KG1 (cell line): ENCODE results near the gene SVEP1.
A peak's percentile ranks its signal among the peaks of the same experiment; 100 is the strongest.
"Not testable (repeated sequence)": the region's sequence is repeated elsewhere in the genome, so short reads cannot be mapped to it uniquely, and the experiment has no call there.

Source experiments
- DNase-seq: peaks from one replicate; lab custom pipeline; 2025; lab: John Stamatoyannopoulos, UW

Gene SVEP1

DNA sequence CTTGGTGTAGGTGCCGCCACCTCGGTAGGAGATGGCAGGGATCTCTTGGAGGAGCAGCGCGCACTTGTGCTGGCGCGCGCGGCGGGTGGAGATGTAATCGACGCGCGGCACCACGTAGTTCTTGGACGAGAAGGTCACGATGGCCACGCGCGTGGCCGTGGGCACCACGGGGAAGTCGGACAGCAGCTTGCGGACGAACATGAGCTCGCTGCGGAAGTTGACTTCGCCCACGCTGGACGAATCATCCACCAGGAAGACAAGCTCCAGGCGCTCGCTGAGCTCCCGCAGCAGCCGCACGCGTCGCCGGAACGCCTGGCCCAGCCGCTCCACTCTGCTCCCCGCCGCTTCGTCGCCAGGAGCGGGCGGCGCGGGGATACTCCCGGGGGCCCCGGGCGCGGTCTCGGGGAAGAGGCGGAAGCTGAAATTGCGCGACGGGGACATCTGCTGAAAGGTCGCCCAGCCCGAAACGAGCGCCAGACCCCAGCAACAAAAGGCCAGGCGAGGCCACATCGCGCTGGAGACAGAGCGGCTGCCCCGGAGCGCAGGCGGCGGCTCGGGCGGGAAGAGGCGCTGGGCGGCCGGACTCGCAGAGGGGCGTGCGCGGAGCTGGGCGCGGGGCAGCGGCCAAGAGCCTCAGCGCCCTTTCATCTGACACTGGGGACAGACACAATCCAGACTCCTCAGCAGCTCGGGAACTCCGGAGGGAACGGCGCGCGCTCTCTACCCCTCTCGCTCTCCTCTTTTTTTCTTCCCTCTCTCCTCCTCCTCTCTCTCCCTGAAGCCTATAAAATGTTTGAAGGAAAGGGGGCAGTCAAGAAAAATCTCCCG, at the start of gene SVEP1:
TSS of gene SVEP1 (minus strand) at position 708 of the 828 bp plus-strand sequence. CDS start at position 510, 198 bp downstream.
- DNase-seq = no peak

DNA sequence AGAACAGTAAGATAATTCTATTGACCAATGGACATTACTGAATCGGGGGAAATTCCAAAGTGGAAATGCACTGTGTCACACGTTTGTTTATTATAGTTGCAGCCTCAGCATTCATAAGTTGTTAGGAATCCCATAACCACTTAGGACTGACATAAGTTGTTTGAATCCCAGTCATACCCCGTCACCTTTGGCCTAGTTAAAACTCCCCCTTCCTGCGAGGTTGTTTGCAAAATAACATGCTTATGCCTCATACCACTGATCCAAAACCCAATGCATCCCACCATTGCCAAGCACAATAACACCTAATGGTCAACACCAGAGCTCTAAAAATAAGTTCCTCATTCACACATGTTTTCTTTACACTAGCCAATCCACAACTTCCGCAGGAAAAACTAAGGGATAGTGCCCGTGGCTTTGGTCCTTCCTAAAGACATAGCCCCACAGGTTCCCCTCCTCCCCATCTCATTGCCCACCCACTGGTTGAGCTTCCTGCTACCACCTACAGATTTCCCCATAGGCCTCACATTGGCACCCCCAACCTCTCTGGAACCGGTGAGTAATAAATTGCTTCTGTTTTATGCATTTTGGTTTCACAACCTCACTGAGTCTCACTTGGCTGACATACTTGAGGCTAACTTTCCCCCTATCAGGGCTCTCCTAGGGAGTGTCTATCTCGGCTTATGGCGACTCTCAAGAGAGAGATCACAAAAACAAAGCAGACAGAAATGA, 46.7 kb upstream of the SVEP1 start:
- no peak for DNase-seq

DNA sequence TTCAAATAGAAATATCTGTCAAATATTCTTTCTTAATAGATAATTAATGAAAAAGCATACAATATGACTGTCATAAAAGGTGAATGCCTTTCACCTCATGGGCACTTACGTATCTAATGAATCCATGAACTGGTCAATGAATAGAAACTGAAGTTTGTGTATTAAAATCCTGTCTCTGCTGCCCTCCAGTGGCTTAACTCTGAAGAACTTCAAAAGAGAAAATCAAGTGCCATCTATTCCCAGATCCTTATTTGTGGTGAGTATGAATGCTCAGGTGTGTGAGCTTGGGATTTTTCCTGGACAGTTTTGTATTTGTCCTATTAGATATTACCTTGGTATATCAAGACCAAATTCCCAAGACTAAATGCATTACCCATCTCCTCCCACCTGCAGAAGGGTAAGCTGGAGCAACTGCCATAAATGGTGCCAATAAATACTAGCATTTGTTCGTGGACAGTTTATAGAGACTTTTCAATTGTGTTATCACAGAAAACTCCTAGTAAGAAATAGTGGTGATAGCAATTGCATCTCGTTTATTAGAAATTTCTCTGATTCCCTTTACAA, 44.0 kb upstream of the SVEP1 start:
- peak; percentile 16 for DNase-seq

DNA sequence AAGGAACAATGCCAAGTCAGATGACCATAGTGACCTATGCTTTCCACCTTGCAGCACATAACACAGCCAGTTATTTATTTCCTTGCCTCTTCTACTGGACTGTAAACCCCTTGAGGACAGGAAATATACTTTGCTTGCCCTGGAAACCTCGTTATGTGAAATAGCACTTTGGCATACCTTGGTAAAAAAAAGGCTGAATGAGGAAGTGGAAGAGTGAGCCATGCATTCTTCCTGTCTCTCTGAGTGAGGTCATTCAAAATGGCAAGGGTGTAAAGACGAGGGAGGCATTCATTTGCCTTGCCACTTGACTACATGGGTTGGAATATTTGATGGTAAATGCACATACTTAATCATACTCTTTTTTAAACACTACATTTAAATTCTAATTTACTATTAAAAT, 42.8 kb upstream of the SVEP1 start:
- no peak for DNase-seq

DNA sequence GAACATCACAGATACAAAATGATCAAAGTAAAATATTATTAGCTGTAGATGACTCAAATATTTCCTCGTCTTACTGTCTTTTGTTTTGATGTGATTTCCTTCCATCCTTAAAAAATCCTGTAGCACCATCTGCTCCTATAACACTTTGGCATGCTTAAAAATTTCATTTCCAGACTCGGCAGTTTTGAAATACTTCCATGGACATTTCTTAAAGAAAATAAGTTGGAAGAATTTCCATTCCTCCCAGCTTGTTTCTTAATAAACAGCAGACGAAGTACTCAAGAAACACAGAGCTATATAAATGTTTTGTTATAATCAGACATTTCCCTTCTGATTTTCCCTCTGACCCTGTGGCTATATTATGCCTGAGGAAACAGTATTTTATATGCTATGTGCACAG, 41.2 kb upstream of the SVEP1 start:
- no peak for DNase-seq

DNA sequence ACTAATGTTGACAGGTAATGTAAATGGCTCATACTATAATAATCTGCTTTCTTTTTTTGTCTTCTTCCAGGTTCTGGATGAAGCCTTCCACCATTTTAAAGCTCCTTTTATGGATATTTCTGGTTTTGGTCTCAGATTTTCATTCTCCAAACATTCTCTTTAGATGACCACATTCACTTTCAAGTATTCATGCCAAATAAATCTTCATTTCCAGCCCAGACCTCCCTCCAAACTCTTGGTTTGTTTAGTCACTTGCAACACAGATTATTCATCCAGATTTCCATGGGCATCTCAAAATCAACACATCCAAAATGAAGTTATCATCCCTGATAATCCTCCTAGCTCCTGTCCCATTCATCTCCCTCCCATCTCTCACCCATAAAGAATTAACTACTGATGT, 40.3 kb upstream of the SVEP1 start:
- no peak for DNase-seq

DNA sequence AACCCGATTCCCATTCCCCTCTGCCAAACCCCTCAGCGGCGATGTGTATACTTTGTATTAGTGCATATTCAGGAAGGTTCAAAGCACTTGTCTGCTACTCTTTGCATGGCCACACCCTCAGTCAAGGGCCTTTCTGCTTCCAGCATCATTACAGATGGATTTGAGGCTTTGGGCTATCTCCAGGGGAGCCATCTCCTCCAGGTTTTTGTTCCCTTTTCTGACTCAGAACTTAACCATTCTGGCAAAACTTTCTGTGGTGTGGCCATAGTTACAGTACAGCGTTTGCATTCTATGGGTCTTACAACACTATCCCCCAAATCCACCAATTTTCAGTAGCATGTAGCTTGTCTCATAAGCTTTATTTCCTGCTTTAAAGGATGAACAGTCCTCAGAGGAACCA, 36.0 kb upstream of the SVEP1 start:
- DNase-seq = no peak

DNA sequence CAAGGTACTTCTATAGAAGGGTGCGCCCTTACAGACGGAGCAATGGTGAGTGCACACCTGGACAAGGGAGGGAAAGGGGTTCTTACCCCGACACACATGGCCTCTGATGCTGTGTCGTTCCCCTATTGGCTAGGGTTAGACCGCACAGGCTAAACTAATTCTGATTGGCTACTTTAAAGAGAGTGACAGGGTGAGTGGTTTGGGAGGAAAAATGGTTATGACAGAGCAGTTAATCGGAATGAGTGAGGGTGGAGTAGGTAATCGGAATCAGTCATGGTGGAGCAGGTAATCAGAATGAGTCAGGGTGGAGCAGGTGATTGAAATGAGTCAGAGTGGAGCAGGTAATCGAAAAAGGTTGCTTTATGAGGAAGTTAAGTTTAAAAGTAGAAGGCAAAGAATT, 35.0 kb upstream of the SVEP1 start:
- not testable (repeated sequence) for DNase-seq

DNA sequence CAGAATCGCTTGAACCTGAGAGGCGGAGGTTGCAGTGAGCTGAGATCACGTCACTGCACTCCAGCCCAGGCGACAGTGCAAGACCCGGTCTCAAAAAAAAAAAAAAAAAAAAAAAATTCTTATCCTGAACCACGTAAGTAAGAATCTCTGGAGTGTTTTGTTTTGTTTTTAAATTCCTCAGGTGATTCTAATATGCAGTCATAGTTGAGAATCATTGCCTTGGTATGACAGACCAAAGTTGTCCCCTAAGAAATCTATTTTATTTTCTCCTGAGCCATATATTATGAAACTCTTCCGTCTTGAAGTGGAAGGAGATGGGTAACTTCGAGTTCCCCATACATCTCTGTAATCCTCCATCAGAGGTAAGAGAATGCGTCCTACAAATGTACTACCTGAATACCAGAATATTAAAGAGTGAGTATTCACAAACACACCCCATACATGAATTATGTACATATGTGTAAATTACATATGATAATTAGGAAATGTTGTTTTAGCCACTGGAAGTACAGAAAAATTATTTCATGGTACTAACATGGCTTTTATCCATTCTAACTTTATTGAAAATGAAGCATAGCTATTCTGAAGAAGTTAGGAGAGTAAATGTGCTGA, 26.7 kb upstream of the SVEP1 start:
- no peak for DNase-seq

DNA sequence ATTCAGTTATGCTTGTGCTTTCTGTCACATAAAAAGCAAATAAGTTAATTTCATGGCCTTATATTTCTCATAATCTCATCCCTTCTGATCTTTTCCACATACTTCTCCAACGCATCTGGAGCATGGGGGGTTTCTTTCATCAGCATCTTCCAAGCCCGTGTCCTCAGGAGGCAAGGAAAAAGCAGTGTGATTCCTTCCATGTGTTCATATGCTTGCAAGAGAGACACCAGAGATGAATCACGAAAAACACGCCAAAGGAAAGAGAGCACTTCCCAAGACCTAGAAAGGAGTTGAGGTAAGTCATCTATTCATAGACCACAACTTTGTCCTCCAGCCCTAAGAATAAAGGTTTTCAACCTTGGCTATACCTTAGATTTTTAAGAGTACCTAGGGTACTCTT, 26.0 kb upstream of the SVEP1 start:
- no peak for DNase-seq

DNA sequence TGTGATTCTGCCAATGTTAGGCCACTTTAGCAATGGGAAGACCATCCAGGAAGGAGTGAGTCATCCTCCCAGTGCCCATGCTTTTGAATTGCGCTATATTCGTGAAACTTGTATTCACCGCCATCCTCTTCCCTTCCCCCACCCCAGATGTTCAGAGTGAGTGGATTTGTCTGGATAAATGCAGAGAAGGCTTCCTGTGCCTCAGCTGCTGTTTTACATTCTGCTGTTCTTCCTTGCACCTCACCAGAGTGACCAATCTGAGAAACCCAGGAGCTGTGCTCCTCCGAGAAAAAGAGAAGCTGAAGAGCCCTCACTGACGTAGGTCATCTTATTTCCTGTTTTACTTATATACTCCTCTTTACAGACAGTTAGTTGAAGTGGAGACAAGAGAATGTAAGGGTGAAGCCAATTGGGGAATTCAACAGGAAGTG, 24.6 kb upstream of the SVEP1 start:
- DNase-seq = no peak

DNA sequence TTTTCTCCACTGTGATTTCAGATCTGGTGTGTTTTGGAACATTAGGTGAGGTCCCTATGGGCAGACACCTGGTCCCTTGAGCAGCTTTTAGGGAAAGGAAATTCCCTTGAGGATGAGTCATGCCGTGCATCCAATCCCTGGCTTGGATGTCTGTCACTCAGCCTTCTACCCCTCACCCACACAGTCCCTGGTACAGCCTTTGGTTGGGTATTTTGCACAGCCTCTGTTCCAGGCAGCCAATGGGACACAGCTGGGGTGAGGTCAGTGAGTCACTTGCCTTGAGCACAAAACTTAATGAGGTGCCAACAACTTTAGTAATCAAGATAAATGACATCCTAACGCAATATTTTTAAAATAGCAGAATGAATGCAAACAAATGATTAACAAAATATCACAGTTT, 22.7 kb upstream of the SVEP1 start:
- DNase-seq = no peak

DNA sequence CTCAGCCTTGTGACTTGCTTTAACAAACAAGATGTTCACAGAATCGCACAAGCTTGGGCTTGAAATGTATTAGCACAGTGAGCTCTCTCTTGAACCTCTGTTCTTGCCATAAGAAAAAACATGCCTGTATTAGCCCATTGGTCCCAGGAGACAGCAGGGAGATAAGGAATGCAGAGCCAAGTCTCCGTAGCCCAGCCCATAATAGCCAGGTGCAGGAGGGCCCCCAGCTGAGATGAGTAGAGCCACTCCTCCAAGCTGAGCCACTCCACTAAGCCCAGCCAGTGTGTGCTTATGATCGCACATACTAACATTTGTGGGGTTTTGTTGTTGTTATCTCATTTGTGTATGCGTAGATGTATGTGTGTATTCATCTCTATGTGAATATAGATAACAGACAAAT, 21.6 kb upstream of the SVEP1 start:
- no peak for DNase-seq

DNA sequence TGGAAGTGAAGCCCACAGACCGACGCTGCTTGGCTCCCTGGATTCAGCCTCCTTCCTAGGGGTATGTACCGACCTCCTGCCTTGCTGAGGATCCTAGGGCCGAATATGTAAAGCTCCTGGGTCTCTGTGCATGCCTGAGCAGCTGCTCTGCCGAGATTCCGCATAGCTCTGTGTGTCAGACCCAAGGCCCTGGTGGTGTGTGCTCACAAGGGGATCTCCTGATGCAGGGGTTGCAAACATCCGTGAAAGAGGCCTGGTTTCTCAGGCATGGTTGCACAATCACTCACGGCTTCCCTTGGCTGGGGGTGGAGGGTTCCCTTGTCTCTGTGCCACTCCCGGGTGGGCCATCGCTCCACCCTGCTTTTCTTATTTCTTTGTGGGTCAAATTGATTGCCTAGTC, 19.9 kb upstream of the SVEP1 start:
- no peak for DNase-seq

DNA sequence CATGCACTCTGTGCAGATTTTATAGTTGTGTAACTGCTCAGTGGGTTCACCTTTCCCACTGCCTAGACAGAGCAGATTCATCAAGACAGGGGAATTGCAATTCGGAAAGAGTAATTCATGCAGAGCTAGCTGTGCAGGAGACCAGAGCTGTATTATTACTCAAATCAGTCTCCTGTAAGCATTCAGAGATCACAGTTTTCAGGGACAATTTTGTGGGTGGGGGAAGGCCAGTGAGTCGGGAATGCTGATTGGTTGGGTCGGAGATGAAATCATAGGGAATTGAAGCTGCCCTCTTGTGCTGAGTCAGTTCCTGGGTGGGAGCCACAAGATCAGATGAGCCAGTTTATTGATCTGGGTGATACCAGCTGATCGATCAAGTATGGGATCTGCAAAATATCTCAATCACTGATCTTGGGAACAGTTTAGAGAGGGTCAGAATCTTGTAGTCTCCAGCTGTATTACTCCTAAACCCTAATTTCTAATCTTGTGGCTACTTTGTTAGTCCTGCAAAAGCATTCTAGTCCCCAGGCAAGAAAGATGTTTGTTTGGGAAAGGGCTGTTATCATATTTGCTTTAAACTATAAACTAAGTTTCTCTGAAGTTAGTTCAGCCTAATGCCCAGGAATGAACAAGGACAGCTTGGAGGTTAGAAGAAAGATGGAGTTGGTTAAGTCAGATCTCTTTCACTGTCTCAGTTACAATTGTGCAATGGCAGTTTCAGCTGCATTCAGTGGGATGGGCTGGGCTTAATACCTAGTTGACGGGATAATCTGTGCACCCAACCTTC, 12.7 kb upstream of the SVEP1 start:
- DNase-seq = no peak

DNA sequence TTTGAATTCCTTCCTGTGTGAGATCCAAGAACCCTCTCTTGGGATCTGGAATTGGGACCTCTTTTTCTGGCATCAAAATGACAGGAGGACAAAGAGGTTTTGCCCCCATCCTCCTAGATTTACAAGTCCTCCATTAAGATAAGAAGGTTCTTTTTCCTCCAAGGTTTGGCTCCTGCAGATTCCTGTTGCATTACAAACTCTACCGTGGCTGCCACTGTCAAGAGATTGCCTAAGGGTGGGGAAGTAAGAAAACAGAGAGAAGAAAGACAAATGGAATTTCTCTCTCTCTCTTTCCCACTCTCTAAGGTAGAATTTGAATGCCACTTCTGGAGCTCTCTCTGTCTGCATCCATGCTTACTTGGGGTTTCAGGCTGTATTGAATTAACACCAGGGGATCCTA, 12.0 kb upstream of the SVEP1 start:
- DNase-seq = no peak

DNA sequence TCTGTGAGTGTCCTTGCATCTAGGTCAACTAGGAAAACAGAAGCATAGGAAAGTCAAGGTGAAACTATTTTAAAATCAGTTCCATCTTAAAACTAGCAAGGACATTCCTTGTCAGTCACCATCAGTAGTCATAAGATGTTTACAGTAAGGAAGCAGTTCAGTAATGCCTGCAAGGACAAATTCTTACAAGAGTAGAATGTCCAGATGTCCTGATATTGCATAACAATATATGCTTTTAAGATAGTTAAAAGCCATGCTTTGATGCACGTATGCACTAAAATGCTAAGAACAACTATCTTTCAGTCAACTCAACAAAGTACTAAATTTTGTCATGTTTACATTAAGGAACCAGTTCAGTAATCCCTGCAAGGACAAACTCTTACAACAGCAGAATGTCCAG, 11.3 kb upstream of the SVEP1 start:
- no peak for DNase-seq

DNA sequence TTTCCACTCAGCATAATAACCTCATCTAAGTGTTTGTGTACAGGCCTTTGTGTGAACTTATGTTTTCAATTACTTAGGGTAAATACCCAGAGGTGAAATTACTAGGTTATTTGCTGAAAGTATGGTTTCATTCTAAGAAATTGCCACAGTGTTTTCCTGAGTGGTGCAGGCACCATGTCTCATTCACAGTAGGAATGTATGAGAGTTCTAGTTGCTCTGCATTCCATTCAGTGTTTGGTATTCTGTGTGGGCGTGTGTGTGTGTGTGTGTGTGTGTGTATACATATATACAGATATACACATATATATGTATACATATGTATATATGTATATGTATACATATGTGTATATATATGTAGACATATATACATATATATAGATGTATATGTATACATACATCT, 8.8 kb upstream of the SVEP1 start:
- no peak for DNase-seq

DNA sequence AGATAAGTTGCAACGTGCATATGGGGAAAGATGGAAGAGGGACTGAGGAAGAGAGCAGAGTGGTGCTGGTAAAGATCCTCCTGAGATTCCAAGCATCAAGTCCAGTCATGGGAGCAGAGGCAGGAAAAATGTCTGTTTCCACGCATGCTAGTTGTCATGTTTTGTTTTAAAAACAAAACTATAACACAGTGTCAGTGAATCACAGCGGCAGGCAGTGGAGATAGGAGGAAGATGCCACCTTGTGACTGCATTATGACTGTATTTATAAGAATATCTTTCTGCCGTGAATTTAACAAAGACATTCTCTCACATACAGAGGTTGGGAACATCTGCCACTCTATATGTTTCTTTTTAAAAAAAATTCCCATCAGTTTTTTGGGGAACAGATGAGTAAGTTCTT, 3.7 kb upstream of the SVEP1 start:
- no peak for DNase-seq

DNA sequence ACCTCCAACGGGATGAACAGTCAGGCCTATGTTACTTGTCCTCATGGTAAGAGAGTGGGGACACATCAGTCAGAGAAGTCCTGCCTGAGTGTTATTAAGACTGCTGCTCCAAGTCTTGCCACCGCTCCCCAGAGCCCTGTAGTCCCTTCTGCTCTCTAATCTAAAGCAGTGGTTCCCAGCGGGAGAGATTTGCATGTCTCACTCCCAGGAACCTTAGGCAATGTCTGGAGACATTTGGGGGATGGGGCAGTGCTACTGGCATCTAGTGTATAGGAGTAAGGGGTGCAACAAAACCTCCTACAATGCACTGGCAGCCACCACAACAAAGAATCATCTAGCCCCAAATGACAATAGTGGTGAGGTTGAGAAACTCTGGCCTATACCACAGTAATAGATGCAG, 2.6 kb upstream of the SVEP1 start:
- DNase-seq = no peak

DNA sequence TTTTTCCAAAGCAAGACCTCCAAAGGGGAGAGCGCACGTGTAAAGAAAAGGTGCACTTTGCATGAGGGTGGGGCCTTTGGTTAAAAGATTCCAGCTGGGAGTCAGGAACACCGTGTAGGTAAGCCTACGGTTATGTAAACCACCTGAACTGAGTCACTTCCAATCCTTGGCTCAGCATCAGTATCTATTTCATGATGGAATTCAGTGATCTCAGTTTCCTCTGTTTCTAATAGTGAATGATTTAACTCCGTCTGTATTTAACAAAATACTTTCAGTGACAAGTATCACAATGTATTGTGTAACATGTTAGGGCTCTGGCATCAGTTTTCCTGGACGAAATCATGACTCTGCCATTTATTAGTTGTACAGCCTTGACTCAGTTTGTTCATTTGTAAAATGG, 1.3 kb upstream of the SVEP1 start:
- no peak for DNase-seq

DNA sequence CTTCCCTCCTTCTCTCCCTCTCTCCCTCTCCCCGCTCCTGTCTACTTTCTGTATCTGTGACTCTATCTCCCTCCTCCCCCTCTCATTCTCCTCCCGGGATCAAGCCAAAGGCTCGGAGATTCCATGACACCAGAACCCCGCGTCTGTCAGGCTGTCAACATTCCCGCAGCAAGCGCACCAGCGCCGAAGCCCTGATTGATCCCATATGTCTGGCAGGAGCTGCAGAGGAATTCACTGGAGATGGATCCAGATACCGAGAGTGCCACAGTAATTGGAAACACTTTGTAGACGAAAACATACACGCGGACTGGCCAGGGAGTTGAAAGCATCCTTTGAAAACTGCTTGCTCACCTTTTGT, 300 bp upstream of the SVEP1 start:
- no peak for DNase-seq
